ENCODE results near the gene IL1RN.

DNA sequence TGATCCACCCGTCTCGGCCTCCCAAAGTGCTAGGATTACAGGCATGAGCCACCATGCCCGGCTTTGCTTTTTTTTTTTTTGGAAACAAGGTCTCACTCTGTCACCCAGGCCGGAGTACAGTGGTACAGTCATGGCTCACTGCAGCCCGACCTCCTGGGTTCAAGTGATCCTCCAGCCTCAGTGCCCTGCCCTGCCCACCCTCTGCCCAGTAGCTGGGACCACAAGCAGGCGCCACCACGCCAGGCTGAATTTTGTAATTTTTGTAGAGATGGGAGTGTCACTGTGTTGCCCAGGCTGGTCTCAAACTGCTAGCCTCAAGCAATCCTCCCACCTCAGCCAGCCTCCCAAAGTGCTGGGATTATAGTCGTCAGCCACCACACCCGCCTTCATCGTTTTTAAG is 34.8 kb downstream of the IL1RN start:
- TF ChIP-seq, protein P1, sequence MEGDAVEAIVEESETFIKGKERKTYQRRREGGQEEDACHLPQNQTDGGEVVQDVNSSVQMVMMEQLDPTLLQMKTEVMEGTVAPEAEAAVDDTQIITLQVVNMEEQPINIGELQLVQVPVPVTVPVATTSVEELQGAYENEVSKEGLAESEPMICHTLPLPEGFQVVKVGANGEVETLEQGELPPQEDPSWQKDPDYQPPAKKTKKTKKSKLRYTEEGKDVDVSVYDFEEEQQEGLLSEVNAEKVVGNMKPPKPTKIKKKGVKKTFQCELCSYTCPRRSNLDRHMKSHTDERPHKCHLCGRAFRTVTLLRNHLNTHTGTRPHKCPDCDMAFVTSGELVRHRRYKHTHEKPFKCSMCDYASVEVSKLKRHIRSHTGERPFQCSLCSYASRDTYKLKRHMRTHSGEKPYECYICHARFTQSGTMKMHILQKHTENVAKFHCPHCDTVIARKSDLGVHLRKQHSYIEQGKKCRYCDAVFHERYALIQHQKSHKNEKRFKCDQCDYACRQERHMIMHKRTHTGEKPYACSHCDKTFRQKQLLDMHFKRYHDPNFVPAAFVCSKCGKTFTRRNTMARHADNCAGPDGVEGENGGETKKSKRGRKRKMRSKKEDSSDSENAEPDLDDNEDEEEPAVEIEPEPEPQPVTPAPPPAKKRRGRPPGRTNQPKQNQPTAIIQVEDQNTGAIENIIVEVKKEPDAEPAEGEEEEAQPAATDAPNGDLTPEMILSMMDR (IDR thresholded peaks at IDR 0.05; ENCODE audit: low read length): no peak
- TF ChIP-seq EZH2 (optimal IDR thresholded peaks at IDR 0.05; ENCODE audit: low read depth, low read length): no peak
